Endothelial cell (in vitro differentiated cells): ENCODE data around the gene CCNJL. TPM values are rescaled to one million over a fixed set of nuclear protein-coding genes. Genes with fewer than 3 reads are reported as not detected.

ENCODE experiments used
- DNase-seq: peaks from one replicate; pipeline ENCODE4 v3.0.0; 2021; ENCODE audit warnings: low spot score
- H3K27ac Mint-ChIP-seq: one replicate; pipeline ENCODE4 v1.8.0; 2021; ENCODE audit warnings: mixed read lengths, inconsistent platforms; ENCODE audit not compliant: unreplicated experiment
- H3K27me3 Mint-ChIP-seq: one replicate; pipeline ENCODE4 v1.8.0; 2021; ENCODE audit warnings: mild to moderate bottlenecking, moderate library complexity, mixed read lengths, inconsistent platforms; ENCODE audit not compliant: unreplicated experiment
- H3K36me3 Mint-ChIP-seq: one replicate; pipeline ENCODE4 v1.8.0; 2021; ENCODE audit warnings: mild to moderate bottlenecking, low read depth, mixed read lengths, inconsistent platforms; ENCODE audit not compliant: unreplicated experiment
- H3K4me1 Mint-ChIP-seq: one replicate; pipeline ENCODE4 v1.8.0; 2021; ENCODE audit warnings: mild to moderate bottlenecking, mixed read lengths, inconsistent platforms; ENCODE audit not compliant: unreplicated experiment
- H3K4me3 Mint-ChIP-seq: one replicate; pipeline ENCODE4 v1.8.0; 2021; ENCODE audit warnings: mild to moderate bottlenecking, mixed read lengths, inconsistent platforms; ENCODE audit not compliant: unreplicated experiment
- H3K9me3 Mint-ChIP-seq: one replicate; pipeline ENCODE4 v1.8.0; 2021; ENCODE audit warnings: mixed read lengths, inconsistent platforms; ENCODE audit not compliant: unreplicated experiment
- CTCF ChIP-seq: fragments of 200-600 bp; sonication (generic); IDR thresholded peaks from one replicate; pipeline ENCODE4 v1.5.0; 2021; ENCODE audit warnings: antibody characterized with exemption; ENCODE audit not compliant: unreplicated experiment
- total RNA-seq: library from RNA; stranded (reverse); fragmentation: NEBNext Ultra II Directional; extraction: Animal tissue kit (Norgen Biotek cat#: 25700); gene quantifications from one replicate; pipeline ENCODE4 v1.2.1, GENCODE V29; 2021; ENCODE audit not compliant: unreplicated experiment

CCNJL gene
- total RNA-seq, 1 donor from 2014 or later = 65.0 TPM

DNA sequence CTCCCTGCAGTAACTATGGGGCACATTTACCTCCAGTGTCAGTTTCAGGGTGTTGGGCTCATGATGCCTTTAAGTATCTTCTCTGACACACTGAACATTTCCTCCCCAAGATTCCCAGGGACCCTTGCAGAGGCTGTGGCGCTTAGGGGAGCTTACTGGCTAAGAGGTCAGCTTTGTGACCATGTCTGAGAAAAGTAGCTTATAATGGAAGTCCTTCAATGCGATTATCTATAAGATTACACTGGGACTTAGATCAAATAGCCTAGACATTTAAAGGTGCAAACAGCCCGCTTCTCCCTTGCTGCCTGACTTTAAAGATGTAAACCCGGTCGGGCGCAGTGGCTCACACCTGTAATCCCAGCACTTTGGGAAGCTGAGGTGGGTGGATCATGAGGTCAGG, 57.7 kb downstream of the CCNJL start:
- Mint-ChIP-seq H3K27ac (no peak overlapping the region), H3K36me3 (peaks cover 53% of the 10 kb centered on the region), H3K4me3 (no peak overlapping the region), H3K4me1 (no peaks in the 10 kb centered on the region), H3K9me3 (no peaks in the 10 kb centered on the region), H3K27me3 (peaks cover 2% of the 10 kb centered on the region)
- no peak for DNase-seq
- no peak for TF ChIP-seq CTCF

DNA sequence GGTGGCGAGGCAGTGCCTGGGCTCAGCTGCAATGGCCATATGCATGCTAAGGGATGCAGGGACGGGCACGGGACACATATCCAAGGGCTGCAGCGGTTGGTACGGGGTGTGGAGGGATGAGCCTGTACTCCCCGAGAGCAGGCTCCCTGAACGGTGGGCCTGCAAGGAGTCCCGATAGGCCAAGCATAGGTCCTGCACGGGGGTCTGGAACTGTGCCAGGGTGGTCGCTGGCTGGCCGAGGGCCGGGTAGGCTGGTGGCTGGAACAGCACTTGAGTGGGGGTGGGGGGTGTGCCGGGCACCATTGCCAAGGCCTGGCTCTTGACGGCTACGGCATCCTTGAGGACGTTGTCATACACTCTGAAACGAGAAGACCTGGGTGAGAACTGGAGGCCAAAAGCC, 58.9 kb downstream of the CCNJL start:
- Mint-ChIP-seq H3K4me1 (no peaks in the 10 kb centered on the region), H3K27ac (no peak overlapping the region), H3K27me3 (peaks cover 2% of the 10 kb centered on the region), H3K9me3 (no peaks in the 10 kb centered on the region), H3K4me3 (no peak overlapping the region), H3K36me3 (peaks cover 47% of the 10 kb centered on the region)
- no peak for DNase-seq
- no peak for TF ChIP-seq CTCF

GRCh38 chr5:160252916-160253315, 59.4 kb downstream of the CCNJL start:
- no peak for TF ChIP-seq CTCF
- no peaks in the 10 kb centered on the region for H3K27me3 Mint-ChIP-seq
- DNase-seq = no peak
- H3K36me3 Mint-ChIP-seq = peaks cover 43% of the 10 kb centered on the region
- no peak overlapping the region for H3K27ac Mint-ChIP-seq
- H3K9me3 Mint-ChIP-seq = no peaks in the 10 kb centered on the region
- peak overlapping the region; percentile 1 for H3K4me3 Mint-ChIP-seq
- no peaks in the 10 kb centered on the region for H3K4me1 Mint-ChIP-seq

GRCh38 chr5:160251406-160252155, 60.8 kb downstream of the CCNJL start:
- no peak for DNase-seq
- TF ChIP-seq CTCF = no peak
- no peaks in the 10 kb centered on the region for H3K9me3 Mint-ChIP-seq
- no peaks in the 10 kb centered on the region for H3K27me3 Mint-ChIP-seq
- H3K4me1 Mint-ChIP-seq = no peaks in the 10 kb centered on the region
- no peak overlapping the region for H3K4me3 Mint-ChIP-seq
- H3K36me3 Mint-ChIP-seq = peaks cover 39% of the 10 kb centered on the region
- peak overlapping the region; percentile 52 for H3K27ac Mint-ChIP-seq

- peak overlapping the region; percentile 52 for H3K27ac Mint-ChIP-seq
- no peaks in the 10 kb centered on the region for H3K9me3 Mint-ChIP-seq
- no peak for DNase-seq
- peaks cover 36% of the 10 kb centered on the region for H3K36me3 Mint-ChIP-seq
- no peak overlapping the region for H3K4me3 Mint-ChIP-seq
- H3K27me3 Mint-ChIP-seq = no peaks in the 10 kb centered on the region
- no peaks in the 10 kb centered on the region for H3K4me1 Mint-ChIP-seq
- no peak for TF ChIP-seq CTCF
Observed at GRCh38 chr5:160250826-160251225, 61.5 kb downstream of the CCNJL start.
